GM21423 (cell line): ENCODE measurements around the gene PLEKHG1.

Experiments
- ATAC-seq: cut with Tn5 transposase; IDR thresholded peaks from one replicate; pipeline ENCODE4 v1.9.1; 2021; ENCODE audit warnings: mild to moderate bottlenecking, moderate library complexity; ENCODE audit not compliant: unreplicated experiment

The PLEKHG1 gene

GRCh38 chr6:150617496-150618460 lies 18.1 kb downstream of the PLEKHG1 start:
- no peak for ATAC-seq

DNA sequence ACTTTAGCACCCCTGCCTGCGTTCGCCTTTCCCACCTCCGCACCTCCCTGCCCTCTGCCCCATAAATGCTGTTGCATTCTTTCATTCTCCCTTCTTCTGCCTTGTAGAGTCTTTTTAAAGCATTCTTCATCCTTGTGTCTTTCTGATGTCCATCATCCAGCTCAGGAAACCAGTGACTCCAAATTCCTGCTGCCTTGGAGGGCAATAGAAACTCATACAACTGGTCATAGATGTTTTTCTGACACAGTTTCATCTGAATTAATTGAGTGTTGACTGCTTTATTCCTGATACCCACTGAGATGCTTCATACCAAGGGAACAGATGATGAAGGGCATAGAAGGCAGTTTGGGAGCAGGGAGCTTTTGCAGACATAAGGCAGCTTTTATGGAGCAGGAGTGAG lies 19.6 kb downstream of the PLEKHG1 start:
- no peak for ATAC-seq

- no peak for ATAC-seq
Observed at GRCh38 chr6:150620244-150620643, 20.6 kb downstream of the PLEKHG1 start.

- no peak for ATAC-seq
Observed at GRCh38 chr6:150620763-150621162, 21.1 kb downstream of the PLEKHG1 start.

DNA sequence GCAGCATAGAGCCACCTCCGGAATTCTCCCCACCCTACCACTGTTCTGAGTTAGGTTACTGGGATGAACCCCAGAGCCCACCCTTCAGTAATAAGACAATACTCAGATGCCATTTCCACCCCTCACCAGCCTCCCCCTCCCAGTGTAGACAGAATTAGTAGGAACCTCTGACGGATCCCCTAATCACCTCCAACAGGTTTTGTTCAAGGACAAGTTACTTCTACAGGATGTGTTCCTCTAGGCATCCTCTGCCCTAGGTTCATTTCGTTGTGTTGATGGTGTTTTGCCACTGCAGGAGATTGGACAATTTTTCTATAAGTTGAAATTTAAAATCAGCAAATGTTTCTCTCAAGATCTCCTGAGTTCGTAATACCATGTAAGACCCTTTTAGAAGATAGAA lies 22.8 kb downstream of the PLEKHG1 start:
- no peak for ATAC-seq

DNA sequence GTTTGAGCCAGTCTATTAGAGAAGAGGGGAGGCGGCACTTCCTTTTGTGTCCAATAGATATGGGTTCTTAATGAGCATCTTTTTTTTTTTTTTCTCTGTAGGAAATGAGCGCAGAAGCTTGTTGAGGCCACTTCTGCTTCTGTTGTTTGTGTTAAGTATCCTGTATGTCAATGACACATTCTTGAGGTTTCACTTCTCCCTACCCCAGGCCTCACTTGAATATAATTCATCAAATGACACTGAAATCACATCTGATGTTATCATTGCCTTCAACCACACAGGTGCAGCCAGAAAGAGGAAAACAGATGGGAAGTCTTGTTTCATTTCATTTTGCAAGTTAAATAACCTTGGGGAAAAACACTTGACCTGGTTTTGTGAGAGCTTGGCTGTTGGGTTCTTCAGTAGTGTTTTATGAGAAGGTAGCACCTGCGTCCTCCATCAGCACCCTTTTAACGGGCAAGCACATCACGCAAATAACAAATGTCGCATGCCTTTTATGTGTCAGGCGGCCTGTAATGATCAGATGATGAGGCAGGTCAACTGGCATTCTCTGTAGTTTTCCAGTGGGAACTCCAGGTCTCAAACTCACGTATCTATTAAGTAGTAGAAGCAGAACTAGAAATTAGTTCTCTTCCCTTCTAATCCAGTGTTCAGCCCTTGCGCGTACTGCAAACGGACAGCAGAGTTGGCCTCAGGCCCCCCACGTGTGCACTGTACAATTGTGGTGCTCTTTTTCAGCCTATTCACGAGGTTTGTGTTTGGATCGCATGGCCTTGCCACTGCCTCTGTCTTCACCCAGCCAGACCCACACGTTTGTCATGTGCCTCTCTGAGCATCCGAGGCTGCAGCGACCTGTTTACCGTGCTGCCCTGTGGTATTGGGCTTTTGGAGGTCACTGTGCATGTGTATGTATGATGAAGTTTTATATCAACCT lies 23.5 kb downstream of the PLEKHG1 start:
- ATAC-seq = peak; percentile 99

DNA sequence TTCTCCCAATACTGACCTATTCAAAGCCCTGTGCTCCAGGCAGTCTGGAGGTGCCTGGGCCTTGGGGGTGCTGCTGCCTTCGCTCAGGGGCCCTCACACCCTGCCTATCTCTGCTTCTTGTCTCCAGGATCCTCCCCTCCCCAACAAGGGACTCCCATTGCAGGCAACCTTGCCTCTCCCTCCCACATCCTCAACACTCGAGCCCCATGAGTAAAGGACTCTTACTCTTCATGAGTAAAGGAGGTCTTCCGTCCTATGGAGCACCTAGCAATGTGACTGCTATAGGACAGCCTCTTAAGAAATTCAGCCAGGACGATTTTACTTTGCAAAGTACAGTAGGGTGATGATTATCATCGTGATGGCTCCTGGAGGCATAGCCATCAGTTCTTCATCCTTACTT lies 24.5 kb downstream of the PLEKHG1 start:
- no peak for ATAC-seq

DNA sequence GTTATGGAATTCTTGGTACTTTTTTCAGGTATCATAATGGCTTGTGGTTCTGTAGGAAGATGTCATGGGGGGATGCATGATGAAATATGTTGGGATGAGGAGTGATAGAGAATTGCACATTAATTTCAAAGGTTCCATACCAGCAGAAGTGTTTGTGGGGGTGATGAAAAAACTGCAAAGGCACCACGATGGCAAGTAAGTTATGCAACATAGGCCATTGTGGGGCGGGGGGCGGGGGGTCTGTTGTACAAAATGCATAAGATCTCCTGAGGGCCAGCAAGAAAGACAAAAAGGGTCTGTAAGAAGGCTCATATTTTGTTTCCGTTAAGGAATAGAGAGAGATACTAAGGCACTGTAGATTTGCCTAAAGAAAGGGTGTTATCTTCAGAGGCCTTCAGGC lies 26.2 kb downstream of the PLEKHG1 start:
- no peak for ATAC-seq

DNA sequence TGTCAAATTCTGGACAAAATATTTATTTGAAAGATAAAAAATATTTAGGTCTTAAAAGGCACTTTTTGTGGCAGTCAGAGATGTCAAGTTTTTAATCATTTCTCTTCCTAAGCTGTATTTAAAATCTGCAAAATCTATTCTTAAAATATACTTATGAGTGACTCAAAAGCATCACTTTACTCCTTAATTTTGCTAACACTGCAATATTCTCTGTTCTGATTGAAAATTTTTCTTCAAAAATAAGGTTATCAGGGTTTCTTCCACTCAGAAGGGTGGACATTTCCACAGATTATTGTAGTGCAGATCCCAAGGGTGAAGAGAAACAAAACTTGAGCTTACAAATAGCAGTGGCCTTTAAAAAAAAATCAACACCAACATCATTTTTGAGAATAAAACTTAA lies 27.5 kb downstream of the PLEKHG1 start:
- no peak for ATAC-seq

GRCh38 chr6:150627585-150628025 lies 27.9 kb downstream of the PLEKHG1 start:
- no peak for ATAC-seq

DNA sequence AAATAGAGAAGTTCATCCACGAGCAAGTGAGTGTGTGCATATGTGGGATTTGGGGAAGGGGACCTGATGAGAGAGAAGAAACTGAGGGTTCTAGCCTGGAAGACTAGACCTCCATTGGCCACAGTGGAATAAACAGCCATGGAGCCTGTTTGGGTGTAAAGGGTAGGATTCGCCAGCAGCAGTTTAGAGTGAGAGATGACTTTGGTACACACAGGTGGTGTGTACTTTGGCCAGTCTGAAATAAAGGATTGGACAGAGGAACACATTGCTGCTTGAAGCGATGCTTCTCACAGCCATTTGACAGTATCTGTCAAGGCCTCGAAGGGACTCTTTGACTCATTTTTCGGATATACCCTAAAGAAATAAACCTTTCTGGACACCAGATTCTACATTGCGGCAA lies 29.2 kb downstream of the PLEKHG1 start:
- ATAC-seq = no peak

- peak; percentile 40 for ATAC-seq
Observed at GRCh38 chr6:150631283-150631983, 31.7 kb downstream of the PLEKHG1 start.

GRCh38 chr6:150631984-150632642 lies 32.4 kb downstream of the PLEKHG1 start:
- no peak for ATAC-seq

- ATAC-seq = peak; percentile 50
Observed at GRCh38 chr6:150632785-150633485, 33.2 kb downstream of the PLEKHG1 start.

DNA sequence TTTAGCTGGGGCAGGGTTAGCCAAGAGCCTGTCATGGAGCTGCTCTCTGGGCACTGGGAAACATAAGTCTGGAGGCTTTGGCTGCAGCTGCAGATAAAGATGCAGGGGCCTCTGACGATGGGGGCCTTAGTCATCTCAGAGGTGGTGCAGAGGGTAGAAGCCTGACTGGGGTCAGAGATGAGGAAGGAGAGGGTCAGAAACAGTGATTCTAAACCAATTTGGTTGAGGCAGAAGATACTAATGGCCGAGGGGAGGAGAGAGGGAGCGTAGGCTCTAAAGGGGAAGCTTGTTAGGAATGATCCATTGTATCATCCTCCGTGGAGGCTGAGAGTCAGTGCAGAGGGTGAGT lies 33.8 kb downstream of the PLEKHG1 start:
- no peak for ATAC-seq

- ATAC-seq = no peak
Observed at GRCh38 chr6:150634176-150634963, 34.7 kb downstream of the PLEKHG1 start.

DNA sequence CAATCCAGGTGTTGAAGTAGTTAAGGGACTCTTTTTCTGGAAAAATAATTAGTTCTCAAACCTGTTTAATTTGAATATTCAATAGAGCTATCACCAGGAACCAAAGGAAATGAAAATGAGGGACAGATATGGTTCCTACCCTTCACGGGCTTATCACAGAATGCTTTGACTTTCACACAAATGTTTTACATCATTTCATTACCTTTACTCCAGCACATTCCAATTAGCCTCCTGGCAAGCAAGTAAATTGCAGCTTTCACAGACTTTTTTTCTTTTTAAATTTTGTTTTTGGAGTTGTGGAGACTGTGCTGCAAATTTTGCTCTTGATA lies 35.2 kb downstream of the PLEKHG1 start:
- no peak for ATAC-seq

DNA sequence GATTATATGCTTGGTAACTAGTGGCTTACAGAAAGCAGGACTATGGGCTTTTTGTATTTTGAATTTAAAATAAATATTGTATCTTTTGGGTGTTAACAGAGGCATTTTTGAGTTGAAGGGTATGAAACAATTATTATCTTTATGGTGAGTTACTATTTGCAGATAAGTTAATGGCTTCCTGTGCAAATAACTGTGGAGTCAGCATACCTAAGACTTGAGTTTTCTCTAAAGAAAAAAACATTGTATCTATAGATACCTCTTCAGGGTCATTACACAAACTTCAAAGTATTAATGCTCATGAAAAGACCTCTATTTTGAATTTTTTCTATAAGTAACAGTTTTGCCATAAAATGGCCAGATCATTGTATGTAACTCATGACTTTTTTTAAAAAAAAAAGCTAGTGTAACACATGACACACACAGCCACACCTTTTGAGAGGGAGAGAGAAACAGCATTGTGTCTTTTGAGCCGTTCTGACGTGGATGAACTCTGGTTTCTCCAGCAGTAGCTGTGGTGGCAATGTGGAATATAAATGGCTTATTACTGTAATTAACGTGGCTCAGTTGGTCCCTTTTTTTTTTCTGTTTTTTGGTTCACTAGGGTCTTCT lies 36.3 kb downstream of the PLEKHG1 start:
- no peak for ATAC-seq

- no peak for ATAC-seq
Observed at GRCh38 chr6:150636808-150637207, 37.1 kb downstream of the PLEKHG1 start.
